Measurements from ENCODE around the gene LGR4. TPM values are rescaled to one million over a fixed set of nuclear protein-coding genes. Genes with fewer than 3 reads are reported as not detected.

The LGR4 gene
- total RNA-seq, 3 donors from 2014 or later (not counting 1 experiment from before 2014, with no cell fraction given) = 0.08 to 0.70 (median 0.35) TPM

DNA sequence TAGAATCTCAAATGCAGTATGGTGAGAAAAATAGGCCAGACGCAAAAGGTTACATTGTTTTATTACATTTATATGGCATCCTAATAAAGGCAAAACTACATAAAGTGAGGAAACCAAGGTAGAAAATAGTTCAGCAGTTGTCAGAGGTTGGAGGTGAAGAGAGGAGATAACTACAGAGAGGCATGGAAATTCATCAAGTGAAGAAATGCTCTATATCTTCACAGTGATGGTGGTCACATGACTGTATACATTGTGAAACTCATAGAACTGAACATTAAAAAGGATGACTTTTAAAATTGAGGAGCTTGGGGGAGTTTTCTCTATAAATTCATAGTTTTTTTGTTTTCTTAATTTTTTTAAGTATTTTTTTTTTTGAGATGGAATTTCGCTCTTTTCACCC lies 14.4 kb downstream of the LGR4 start:
- Mint-ChIP-seq H3K27me3 (ENCODE audit: low read depth in 2 of 2) (peaks cover 0 to 7% of the 10 kb centered on the region in 2 donors), H3K4me3 (no peak overlapping the region), H3K36me3 (no peaks in the 10 kb centered on the region), H3K27ac (no peak overlapping the region), H3K9me3 (no peaks in the 10 kb centered on the region), H3K4me1 (no peaks in the 10 kb centered on the region)
- no peaks in the 10 kb centered on the region for H3K27me3 ChIP-seq (ENCODE audit: control insufficient read depth, insufficient read depth, low read length)
- H3K36me3 ChIP-seq (ENCODE audit: control insufficient read depth, insufficient read depth, low read length) = no peaks in the 10 kb centered on the region
- no peaks in the 10 kb centered on the region for H3K9me3 ChIP-seq (ENCODE audit: control insufficient read depth, insufficient read depth, low read length)
- ATAC-seq (no peak), DNase-seq (no peak)
- TF ChIP-seq, protein P1, sequence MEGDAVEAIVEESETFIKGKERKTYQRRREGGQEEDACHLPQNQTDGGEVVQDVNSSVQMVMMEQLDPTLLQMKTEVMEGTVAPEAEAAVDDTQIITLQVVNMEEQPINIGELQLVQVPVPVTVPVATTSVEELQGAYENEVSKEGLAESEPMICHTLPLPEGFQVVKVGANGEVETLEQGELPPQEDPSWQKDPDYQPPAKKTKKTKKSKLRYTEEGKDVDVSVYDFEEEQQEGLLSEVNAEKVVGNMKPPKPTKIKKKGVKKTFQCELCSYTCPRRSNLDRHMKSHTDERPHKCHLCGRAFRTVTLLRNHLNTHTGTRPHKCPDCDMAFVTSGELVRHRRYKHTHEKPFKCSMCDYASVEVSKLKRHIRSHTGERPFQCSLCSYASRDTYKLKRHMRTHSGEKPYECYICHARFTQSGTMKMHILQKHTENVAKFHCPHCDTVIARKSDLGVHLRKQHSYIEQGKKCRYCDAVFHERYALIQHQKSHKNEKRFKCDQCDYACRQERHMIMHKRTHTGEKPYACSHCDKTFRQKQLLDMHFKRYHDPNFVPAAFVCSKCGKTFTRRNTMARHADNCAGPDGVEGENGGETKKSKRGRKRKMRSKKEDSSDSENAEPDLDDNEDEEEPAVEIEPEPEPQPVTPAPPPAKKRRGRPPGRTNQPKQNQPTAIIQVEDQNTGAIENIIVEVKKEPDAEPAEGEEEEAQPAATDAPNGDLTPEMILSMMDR (IDR thresholded peaks at IDR 0.05) = no peak
- 100% methylated on average over 1 of the region's 2 CpGs for WGBS (ENCODE audit: insufficient coverage)
- H3K4me1 ChIP-seq (ENCODE audit: control insufficient read depth, insufficient read depth, low read length) = no peaks in the 10 kb centered on the region
- no peak overlapping the region for H3K27ac ChIP-seq (ENCODE audit: low read length)
- H3K4me3 ChIP-seq (ENCODE audit: low read length) = no peak overlapping the region
- intact Hi-C loops (cut with micrococcal nuclease) = no loop called here

DNA sequence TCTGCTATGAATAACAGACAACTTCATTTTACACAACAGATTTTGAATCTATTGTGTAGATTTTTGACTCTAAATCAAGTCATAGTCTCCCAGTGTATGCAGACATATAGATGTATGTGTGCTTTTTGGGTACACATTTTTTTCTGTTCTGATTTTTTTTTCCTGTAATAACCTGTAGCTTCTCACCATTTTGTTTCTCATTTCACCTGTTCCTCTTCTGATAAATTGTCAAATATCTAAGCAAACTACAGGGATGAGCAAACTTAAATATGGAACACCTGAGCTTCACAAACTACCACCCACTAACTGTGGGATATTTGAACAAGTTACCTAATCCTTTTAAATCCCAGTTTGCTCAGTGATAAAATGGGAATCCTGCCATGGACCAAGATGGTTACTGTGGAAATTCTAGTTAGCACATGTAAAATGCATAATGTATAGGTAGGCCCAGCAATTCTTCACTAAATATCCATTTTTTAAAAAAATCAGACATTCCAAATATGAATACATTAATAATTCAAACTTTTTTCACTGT lies 15.7 kb downstream of the LGR4 start:
- H3K27me3 Mint-ChIP-seq (ENCODE audit: low read depth in 2 of 2) = peaks cover 5% of the 10 kb centered on the region in 2 donors
- H3K9me3 Mint-ChIP-seq = no peaks in the 10 kb centered on the region

DNA sequence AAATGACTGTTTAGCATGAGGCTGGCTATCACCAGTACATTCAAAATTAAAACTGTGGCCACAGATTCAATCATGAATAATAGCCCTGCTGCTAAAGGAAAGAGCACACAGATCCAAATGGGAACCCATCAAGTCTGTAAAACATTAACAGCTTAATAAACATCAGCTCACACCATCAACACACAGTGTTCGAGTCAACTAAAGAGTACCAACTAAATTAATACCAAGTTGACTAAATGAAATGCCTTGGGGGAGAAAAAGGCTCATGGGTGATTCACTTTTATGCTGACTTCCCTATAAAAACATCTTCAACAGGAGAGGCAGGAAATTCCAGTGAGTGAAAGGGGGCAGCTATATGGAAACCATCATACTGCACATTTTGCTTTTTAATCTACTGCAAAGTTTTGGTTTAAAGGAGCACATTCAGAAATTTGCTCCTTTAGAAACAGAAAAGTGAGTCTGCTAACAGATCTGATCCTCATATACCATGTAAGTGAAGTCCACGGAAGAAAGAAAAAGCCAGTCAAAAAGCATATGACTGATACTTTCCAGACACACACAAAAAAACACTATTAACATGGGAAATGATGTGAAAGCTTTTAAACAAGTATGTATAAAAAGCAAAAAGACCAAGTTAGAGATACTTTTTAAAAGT lies 16.3 kb downstream of the LGR4 start:
- Mint-ChIP-seq H3K36me3 (no peaks in the 10 kb centered on the region), H3K27me3 (ENCODE audit: low read depth in 2 of 2) (peaks cover 5 to 11% of the 10 kb centered on the region in 2 donors), H3K4me1 (no peaks in the 10 kb centered on the region), H3K27ac (no peak overlapping the region), H3K4me3 (no peak overlapping the region), H3K9me3 (no peaks in the 10 kb centered on the region)
- ATAC-seq (no peak), DNase-seq (no peak)
- Histone ChIP-seq H3K27me3 (ENCODE audit: control insufficient read depth, insufficient read depth, low read length) (no peaks in the 10 kb centered on the region), H3K4me1 (ENCODE audit: control insufficient read depth, insufficient read depth, low read length) (no peaks in the 10 kb centered on the region), H3K27ac (ENCODE audit: low read length) (no peak overlapping the region), H3K36me3 (ENCODE audit: control insufficient read depth, insufficient read depth, low read length) (no peaks in the 10 kb centered on the region), H3K9me3 (ENCODE audit: control insufficient read depth, insufficient read depth, low read length) (no peaks in the 10 kb centered on the region), H3K4me3 (ENCODE audit: low read length) (no peak overlapping the region)
- no CpG with 5 or more reads among the region's 2 CpGs for WGBS (ENCODE audit: insufficient coverage)
- TF ChIP-seq, protein P1 (IDR thresholded peaks at IDR 0.05) = no peak
- intact Hi-C loops (cut with micrococcal nuclease) = no loop called here

More for the DNA sequence above, 15.7 kb downstream of the LGR4 start:
- Histone ChIP-seq H3K4me3 (ENCODE audit: low read length) (no peak overlapping the region), H3K27me3 (ENCODE audit: control insufficient read depth, insufficient read depth, low read length) (no peaks in the 10 kb centered on the region), H3K36me3 (ENCODE audit: control insufficient read depth, insufficient read depth, low read length) (no peaks in the 10 kb centered on the region), H3K9me3 (ENCODE audit: control insufficient read depth, insufficient read depth, low read length) (no peaks in the 10 kb centered on the region), H3K27ac (ENCODE audit: low read length) (no peak overlapping the region), H3K4me1 (ENCODE audit: control insufficient read depth, insufficient read depth, low read length) (no peaks in the 10 kb centered on the region)
- TF ChIP-seq, protein P1 (IDR thresholded peaks at IDR 0.05) = no peak
- intact Hi-C loops (cut with micrococcal nuclease) = no loop called here
- H3K4me3 Mint-ChIP-seq = no peak overlapping the region
- no peak overlapping the region for H3K27ac Mint-ChIP-seq
- no peaks in the 10 kb centered on the region for H3K36me3 Mint-ChIP-seq
- no peaks in the 10 kb centered on the region for H3K4me1 Mint-ChIP-seq
- DNase-seq (no peak), ATAC-seq (no peak)

DNA sequence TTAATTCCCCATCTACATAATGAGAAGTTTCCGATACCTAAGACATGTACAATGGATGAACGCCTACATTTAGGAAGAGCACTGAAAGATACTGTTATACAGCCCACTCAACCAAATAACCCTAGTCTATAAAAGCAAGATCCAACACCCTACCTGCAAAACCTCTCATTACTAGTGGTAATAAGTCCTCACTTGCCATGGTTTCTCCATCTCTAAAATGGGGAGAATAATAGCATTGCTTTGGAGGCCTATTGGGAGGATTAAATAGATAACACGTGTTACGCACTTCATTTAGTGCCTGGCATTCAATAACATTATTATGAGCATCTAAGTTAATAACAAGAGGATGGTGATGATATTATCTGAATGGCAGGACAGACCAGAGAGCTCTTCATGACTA lies 16.9 kb downstream of the LGR4 start:
- WGBS (ENCODE audit: insufficient coverage) = 88% methylated on average over 2 of the region's 4 CpGs
- H3K4me3 Mint-ChIP-seq = no peak overlapping the region
- no peak overlapping the region for H3K4me3 ChIP-seq (ENCODE audit: low read length)

More for the DNA sequence above, 16.9 kb downstream of the LGR4 start:
- no peak overlapping the region for H3K27ac Mint-ChIP-seq
- no peaks in the 10 kb centered on the region for H3K27me3 ChIP-seq (ENCODE audit: control insufficient read depth, insufficient read depth, low read length)
- DNase-seq = no peak
- H3K27ac ChIP-seq (ENCODE audit: low read length) = no peak overlapping the region
- H3K4me1 Mint-ChIP-seq = no peaks in the 10 kb centered on the region
- no peaks in the 10 kb centered on the region for H3K4me1 ChIP-seq (ENCODE audit: control insufficient read depth, insufficient read depth, low read length)
- no peaks in the 10 kb centered on the region for H3K9me3 ChIP-seq (ENCODE audit: control insufficient read depth, insufficient read depth, low read length)
- H3K36me3 ChIP-seq (ENCODE audit: control insufficient read depth, insufficient read depth, low read length) = no peaks in the 10 kb centered on the region
- TF ChIP-seq, protein P1 (IDR thresholded peaks at IDR 0.05) = no peak
- intact Hi-C loops (cut with micrococcal nuclease) = no loop called here
- peaks cover 5 to 12% of the 10 kb centered on the region in 2 donors for H3K27me3 Mint-ChIP-seq (ENCODE audit: low read depth in 2 of 2)
- ATAC-seq = no peak
- no peaks in the 10 kb centered on the region for H3K36me3 Mint-ChIP-seq
- H3K9me3 Mint-ChIP-seq = no peaks in the 10 kb centered on the region
